GM12874 (cell line): ENCODE results near the gene PKP4.

Experiments used
- TF ChIP-seq, protein P1 (sequence below): IDR thresholded peaks from 2 replicates; pipeline ENCODE4 v1.5.1; 2011; ENCODE audit warnings: low read depth, mild to moderate bottlenecking, control low read depth, low read length, moderate library complexity; ENCODE audit not compliant: insufficient read depth

The PKP4 gene

DNA sequence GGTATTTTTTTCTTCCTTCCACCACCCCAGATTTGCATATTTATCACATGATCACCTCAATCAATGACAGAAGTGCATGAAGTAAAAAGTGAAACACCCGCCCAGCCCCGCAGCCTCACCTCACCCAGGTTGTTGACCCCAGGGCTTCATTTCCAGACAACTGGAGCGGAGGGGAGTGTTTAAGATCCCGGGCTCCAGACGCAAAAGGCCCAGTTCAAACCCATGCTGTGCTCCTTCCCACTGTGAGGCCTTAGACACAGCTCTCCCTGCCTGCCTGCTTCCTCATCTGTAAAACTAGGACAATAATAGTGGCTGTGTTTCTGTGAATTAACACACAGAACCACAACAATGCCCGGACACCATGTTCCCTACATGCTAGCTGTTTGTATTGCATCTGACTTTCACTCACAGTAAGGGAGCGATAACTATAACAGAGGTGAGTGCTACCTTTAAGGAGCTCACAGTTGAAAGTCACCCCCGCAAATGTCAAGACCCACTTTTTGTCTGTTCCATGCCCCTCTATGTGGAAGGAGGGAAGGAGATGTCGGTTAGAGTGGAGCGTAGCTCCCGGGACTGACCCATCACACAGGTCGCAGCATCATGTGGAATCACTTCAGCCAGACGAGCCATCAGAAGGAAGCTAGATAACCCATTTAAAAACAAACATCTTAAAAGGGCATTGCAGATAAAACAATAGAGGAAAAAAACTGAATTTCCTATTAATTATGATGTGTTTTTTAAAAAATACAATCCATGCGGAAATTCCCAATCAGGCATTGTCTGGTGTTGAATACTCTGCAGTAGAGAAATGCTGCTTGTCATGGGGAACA, 260.8 kb downstream of the PKP4 start:
- TF ChIP-seq, protein P1, sequence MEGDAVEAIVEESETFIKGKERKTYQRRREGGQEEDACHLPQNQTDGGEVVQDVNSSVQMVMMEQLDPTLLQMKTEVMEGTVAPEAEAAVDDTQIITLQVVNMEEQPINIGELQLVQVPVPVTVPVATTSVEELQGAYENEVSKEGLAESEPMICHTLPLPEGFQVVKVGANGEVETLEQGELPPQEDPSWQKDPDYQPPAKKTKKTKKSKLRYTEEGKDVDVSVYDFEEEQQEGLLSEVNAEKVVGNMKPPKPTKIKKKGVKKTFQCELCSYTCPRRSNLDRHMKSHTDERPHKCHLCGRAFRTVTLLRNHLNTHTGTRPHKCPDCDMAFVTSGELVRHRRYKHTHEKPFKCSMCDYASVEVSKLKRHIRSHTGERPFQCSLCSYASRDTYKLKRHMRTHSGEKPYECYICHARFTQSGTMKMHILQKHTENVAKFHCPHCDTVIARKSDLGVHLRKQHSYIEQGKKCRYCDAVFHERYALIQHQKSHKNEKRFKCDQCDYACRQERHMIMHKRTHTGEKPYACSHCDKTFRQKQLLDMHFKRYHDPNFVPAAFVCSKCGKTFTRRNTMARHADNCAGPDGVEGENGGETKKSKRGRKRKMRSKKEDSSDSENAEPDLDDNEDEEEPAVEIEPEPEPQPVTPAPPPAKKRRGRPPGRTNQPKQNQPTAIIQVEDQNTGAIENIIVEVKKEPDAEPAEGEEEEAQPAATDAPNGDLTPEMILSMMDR = no peak

DNA sequence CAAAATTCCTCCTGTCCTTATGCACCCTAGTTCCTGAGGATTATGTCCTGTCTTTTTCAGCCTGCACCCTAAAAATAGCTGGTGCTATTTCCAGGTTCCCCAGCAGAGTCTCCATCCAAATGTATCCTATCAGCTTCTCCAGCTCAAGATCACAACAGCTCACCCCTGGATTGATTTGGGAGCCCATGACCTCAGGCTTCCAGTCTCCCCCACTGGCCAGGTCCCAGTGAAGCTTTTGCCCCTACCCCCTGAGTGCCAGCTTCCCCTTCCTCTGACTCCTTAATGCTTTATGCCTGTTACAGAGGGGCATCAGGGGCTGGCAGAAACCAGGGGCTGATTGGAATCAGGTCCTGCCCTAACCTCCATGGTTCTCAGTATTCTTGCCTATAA, 261.4 kb downstream of the PKP4 start:
- TF ChIP-seq, protein P1 = no peak

DNA sequence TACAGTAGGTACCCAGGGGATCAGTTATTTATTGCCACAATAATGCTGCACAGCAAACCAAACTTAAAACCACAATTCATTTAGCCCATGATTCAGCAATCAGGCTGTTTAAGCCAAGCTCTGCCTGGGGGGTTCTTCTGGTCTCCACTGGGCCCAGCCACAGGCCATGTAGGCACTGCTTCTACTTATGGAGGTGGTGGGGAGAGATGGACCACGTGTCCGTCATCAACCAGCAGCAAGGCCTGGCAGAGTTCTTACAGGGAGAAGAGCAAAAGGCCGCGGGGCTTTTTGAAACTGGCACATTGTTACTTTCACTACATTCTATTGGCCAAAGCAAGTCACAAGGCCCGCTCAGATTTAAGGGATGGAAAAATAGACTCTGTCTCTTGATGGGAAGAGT, 262.1 kb downstream of the PKP4 start:
- TF ChIP-seq, protein P1 = no peak

DNA sequence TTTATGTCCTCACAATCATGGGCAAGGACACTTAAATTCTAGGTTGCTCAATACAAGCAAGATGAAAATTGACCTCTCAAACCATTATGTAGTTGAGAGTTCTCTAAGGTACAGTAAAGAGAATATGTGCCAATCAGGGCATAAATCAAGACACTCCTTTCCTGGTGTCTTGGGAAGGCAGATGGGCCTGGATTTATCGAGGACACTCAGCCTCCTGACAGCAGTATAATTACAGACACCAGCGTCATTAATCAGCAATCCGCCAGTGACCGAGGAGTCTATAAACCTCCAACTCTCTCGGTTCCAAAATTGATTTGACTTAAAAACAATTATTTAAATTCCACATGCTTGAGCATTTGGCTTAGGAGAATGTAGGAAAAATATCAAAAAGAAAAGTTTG, 262.7 kb downstream of the PKP4 start:
- TF ChIP-seq, protein P1 = no peak

DNA sequence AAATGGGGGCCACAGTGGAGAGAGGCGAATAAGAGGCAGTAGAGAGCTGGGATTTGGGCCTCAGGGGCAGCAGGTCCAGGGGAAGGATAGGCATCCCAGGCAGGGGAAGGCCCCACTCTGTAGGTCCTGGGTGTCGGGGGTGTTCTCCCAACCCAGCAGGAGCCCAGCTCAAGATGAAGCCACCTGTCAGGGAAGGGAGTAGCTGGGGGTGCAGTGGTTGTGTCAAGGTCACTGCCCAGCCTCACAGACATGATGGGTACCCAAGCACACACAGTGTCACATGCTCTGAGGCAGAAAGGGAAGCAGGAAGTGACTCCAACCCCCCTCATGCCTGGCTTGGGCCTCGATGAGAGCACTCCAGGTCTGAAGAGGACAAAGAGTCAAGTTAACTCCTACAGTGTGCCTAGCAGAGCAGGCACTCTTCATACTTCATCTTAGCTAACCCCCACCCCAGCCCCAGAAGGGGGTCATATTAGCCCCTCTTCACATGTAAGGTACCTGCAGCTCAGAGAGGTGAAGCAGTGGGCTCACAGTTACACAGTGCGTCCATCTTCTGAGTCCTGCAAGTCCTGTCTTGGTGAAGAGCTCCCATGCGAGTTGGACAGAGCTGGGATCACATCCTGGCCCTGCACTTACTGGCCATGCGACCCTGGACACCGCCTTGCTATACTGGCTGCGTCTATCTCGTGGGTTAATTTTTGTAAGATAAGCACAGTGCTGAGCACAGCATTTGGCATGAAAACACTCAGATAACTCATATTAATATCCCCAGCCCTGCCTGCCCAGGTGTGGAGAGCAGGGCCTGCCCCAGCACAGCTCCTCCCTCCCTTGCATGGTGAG, 265.7 kb downstream of the PKP4 start:
- TF ChIP-seq, protein P1 = no peak

DNA sequence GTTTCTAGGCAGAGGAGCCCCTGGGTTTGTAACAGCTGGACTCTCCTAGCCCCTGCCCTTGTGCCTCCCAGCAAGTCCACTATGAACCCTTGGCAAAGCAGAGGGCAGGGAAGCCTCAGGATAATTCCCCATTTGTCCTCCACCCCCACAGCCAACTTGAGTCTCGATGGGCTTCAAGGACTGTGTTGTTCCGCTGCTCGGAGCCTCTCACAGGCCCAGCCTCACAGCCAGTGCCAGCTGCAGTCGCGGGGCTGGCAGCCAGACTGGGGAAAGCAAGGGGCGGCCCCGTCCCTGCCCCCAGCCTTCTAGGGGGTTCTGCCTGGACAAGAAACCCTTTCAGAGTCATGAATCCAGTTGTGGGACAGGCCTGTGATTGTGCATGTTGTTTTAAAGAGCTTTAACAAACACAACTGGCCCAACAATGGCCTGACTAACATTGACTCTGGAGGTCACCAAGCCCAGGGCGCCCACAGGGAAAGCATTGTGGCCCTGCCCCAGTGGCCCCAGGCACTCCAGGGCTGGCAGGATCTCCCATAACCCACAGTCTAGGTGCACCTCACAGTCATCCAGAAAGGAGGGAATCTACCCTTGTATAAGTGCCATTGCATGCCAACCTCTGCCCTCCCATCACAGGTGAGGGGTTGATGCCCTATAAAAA, 266.6 kb downstream of the PKP4 start:
- TF ChIP-seq, protein P1 = no peak
